CD4-positive, alpha-beta T cell (primary cell): ENCODE results near the gene AK5. TPM values are rescaled to one million over a fixed set of nuclear protein-coding genes. Genes with fewer than 3 reads are reported as not detected.
"Not testable (repeated sequence)": the region's sequence is repeated elsewhere in the genome, so short reads cannot be mapped to it uniquely, and the experiment has no call there.

Source experiments
- ATAC-seq: fragments of 200-7000 bp; cut with Tn5 transposase; one replicate; pipeline ENCODE4 v1.10.0; 2022; ENCODE audit warnings: mild to moderate bottlenecking; ENCODE audit not compliant: poor library complexity
- CTCF ChIA-PET: fragments of 350-600 bp; sonication (Branson Sonifier 250); formaldehyde crosslinking; loops from one replicate; lab custom pipeline; 2021; ENCODE audit warnings: antibody characterized with exemption, inconsistent platforms; lab: Charles Lee
- POLR2A ChIA-PET: fragments of 350-600 bp; sonication (Branson Sonifier 250); formaldehyde crosslinking; loops from one replicate; lab custom pipeline; 2021; ENCODE audit warnings: antibody characterized with exemption, inconsistent platforms; lab: Charles Lee
- DNase-seq, 14 experiments: peaks; one replicate each; pipeline ENCODE4 v3.0.0-alpha.2; 2013 to 2020; ENCODE audit warnings: mixed read lengths in 2 of 14
- H3K27ac ChIP-seq, 2 donors: one replicate each; pipeline versions ENCODE4 v1.5.1 to v1.7.0; 2013; ENCODE audit warnings: low read length in 2 of 2, low read depth in 1 of 2, mild to moderate bottlenecking in 1 of 2
- H3K27me3 ChIP-seq, 2 experiments: 1 replicate in 1 of 2; 2 replicates in 1 of 2; pipeline versions ENCODE4 v1.6.1 to v1.7.0; 2013; ENCODE audit warnings: low read length in 2 of 2, control low read depth in 1 of 2, mild to moderate bottlenecking in 1 of 2, moderate library complexity in 1 of 2; ENCODE audit not compliant: insufficient read depth in 2 of 2, control insufficient read depth in 1 of 2
- H3K36me3 ChIP-seq: one replicate; pipeline ENCODE4 v1.6.1; 2013; ENCODE audit warnings: low read length, control low read depth; ENCODE audit not compliant: insufficient read depth
- H3K4me1 ChIP-seq: one replicate; pipeline ENCODE4 v1.6.1; 2013; ENCODE audit warnings: low read length, control low read depth; ENCODE audit not compliant: insufficient read depth
- H3K4me3 ChIP-seq: one replicate; pipeline ENCODE4 v1.5.1; 2013; ENCODE audit warnings: mild to moderate bottlenecking, low read length, moderate library complexity
- H3K9me3 ChIP-seq, 2 experiments: 1 replicate in 1 of 2; 2 replicates in 1 of 2; pipeline versions ENCODE4 v1.6.1 to v1.7.0; 2013; ENCODE audit warnings: low read length in 2 of 2, mild to moderate bottlenecking in 2 of 2, control low read depth in 1 of 2, moderate library complexity in 1 of 2; ENCODE audit not compliant: control insufficient read depth in 1 of 2, insufficient read depth in 1 of 2
- H3K27ac Mint-ChIP-seq: one replicate; pipeline ENCODE4 v1.8.0; 2020; ENCODE audit warnings: mixed read lengths
- H3K27me3 Mint-ChIP-seq: one replicate; pipeline ENCODE4 v1.8.0; 2021; ENCODE audit warnings: mixed read lengths
- H3K36me3 Mint-ChIP-seq: one replicate; pipeline ENCODE4 v1.8.0; 2021; ENCODE audit warnings: low read depth, mixed read lengths
- H3K4me1 Mint-ChIP-seq: one replicate; pipeline ENCODE4 v1.8.0; 2021; ENCODE audit warnings: low read depth, mixed read lengths
- H3K4me3 Mint-ChIP-seq: one replicate; pipeline ENCODE4 v1.8.0; 2020; ENCODE audit warnings: mild to moderate bottlenecking, mixed read lengths
- H3K9me3 Mint-ChIP-seq: one replicate; pipeline ENCODE4 v1.8.0; 2020; ENCODE audit warnings: mixed read lengths
- intact Hi-C, 2 experiments: fragments of 100-400 bp; cut with DNase I in 1 of 2; cut with micrococcal nuclease in 1 of 2; formaldehyde crosslinking; loops; one replicate each; pipeline versions ENCODE4 v1.15.1 to v1.9.0; 2023 to 2025; cut with DNase I, micrococcal nuclease
- total RNA-seq, 174 experiments: library from RNA in 2 of 174; stranded (reverse) in 2 of 174; gene quantifications; one replicate each; pipeline ENCODE4 v1.2.3 and lab custom pipeline; 2021 to 2026
- TF ChIP-seq, protein P1 (sequence below): fragments of 200-600 bp; IDR thresholded peaks from one replicate; pipeline ENCODE4 v1.8.0; 2022; ENCODE audit warnings: antibody characterized with exemption, mild to moderate bottlenecking

Gene AK5
- total RNA-seq, 2 experiments from 2014 or later = 32.0 TPM

- Mint-ChIP-seq H3K4me3 (no peak overlapping the region), H3K9me3 (peaks cover 3% of the 10 kb centered on the region), H3K4me1 (no peaks in the 10 kb centered on the region), H3K36me3 (peaks cover 45% of the 10 kb centered on the region), H3K27me3 (no peaks in the 10 kb centered on the region), H3K27ac (no peak overlapping the region)
- Histone ChIP-seq H3K27me3 (no peaks in the 10 kb centered on the region), H3K27ac (no peak overlapping the region), H3K9me3 (peaks cover 4 to 15% of the 10 kb centered on the region in 2 experiments), H3K4me1 (no peaks in the 10 kb centered on the region), H3K36me3 (no peaks in the 10 kb centered on the region), H3K4me3 (no peak overlapping the region)
- ATAC-seq (no peak), DNase-seq (no peak)
- intact Hi-C loops = no loop called here
- TF ChIP-seq, protein P1, sequence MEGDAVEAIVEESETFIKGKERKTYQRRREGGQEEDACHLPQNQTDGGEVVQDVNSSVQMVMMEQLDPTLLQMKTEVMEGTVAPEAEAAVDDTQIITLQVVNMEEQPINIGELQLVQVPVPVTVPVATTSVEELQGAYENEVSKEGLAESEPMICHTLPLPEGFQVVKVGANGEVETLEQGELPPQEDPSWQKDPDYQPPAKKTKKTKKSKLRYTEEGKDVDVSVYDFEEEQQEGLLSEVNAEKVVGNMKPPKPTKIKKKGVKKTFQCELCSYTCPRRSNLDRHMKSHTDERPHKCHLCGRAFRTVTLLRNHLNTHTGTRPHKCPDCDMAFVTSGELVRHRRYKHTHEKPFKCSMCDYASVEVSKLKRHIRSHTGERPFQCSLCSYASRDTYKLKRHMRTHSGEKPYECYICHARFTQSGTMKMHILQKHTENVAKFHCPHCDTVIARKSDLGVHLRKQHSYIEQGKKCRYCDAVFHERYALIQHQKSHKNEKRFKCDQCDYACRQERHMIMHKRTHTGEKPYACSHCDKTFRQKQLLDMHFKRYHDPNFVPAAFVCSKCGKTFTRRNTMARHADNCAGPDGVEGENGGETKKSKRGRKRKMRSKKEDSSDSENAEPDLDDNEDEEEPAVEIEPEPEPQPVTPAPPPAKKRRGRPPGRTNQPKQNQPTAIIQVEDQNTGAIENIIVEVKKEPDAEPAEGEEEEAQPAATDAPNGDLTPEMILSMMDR = no peak
- ChIA-PET CTCF (no interaction called here), POLR2A (interaction anchor here (1.0 kb wide), 1 partner anchor 9 kb away, joined by 4 read pairs; no protein-coding TSS in a partner anchor)
Measured at GRCh38 chr1:77514921-77515776, 233.3 kb downstream of the AK5 start.

DNA sequence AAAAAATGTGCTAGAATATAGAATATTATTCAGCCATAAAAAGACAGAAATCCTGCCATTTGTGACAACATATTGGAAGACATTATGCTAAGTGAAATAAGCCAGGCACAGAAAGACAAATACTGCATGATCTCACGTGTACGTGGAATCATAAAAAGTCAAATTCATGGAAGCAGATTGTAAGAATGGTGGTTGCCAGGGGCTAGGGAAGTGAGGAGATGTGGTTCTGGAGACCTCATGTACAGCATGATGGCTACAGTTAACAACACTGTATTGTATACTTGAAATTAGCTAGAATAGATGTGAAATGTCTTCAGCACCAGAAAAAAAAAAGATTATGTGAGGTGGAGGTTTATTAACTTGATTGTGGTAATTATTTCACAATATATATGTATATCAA, 234.3 kb downstream of the AK5 start:
- Histone ChIP-seq H3K27ac (no peak overlapping the region), H3K27me3 (no peaks in the 10 kb centered on the region), H3K36me3 (no peaks in the 10 kb centered on the region), H3K4me1 (no peaks in the 10 kb centered on the region), H3K9me3 (peaks cover 4 to 15% of the 10 kb centered on the region in 2 experiments), H3K4me3 (no peak overlapping the region)
- DNase-seq (no peak), ATAC-seq (no peak)
- Mint-ChIP-seq H3K4me1 (no peaks in the 10 kb centered on the region), H3K36me3 (peaks cover 52% of the 10 kb centered on the region), H3K27me3 (no peaks in the 10 kb centered on the region), H3K4me3 (no peak overlapping the region), H3K9me3 (peaks cover 7% of the 10 kb centered on the region), H3K27ac (no peak overlapping the region)
- intact Hi-C loops = no loop called here
- CTCF ChIA-PET = interaction anchor here (0.6 kb wide), 1 partner anchor 1968 kb away, joined by 3 read pairs; no protein-coding TSS in a partner anchor
- TF ChIP-seq, protein P1 = no peak
- POLR2A ChIA-PET = interaction anchor here (1.0 kb wide), 1 partner anchor 10 kb away, joined by 4 read pairs; no protein-coding TSS in a partner anchor

GRCh38 chr1:77524038-77524437, 242.2 kb downstream of the AK5 start:
- no peaks in the 10 kb centered on the region for H3K36me3 ChIP-seq
- no peaks in the 10 kb centered on the region for H3K27me3 ChIP-seq
- Mint-ChIP-seq H3K9me3 (peaks cover 10% of the 10 kb centered on the region), H3K4me1 (peaks cover 20% of the 10 kb centered on the region), H3K27ac (no peak overlapping the region), H3K36me3 (peaks cover 86% of the 10 kb centered on the region), H3K4me3 (no peak overlapping the region), H3K27me3 (no peaks in the 10 kb centered on the region)
- ATAC-seq = no peak
- no peak overlapping the region for H3K4me3 ChIP-seq
- H3K4me1 ChIP-seq = peaks cover 4% of the 10 kb centered on the region
- TF ChIP-seq, protein P1 = no peak
- ChIA-PET POLR2A (no interaction called here), CTCF (no interaction called here)
- intact Hi-C loops = no loop called here
- no peak for DNase-seq
- no peak overlapping the region for H3K27ac ChIP-seq
- peaks cover 0 to 4% of the 10 kb centered on the region in 2 experiments for H3K9me3 ChIP-seq

GRCh38 chr1:77531149-77531548, 249.3 kb downstream of the AK5 start:
- H3K27ac ChIP-seq, H3K27me3 ChIP-seq, CTCF ChIA-PET, H3K9me3 Mint-ChIP-seq, H3K27me3 Mint-ChIP-seq, POLR2A ChIA-PET, H3K36me3 ChIP-seq, H3K4me3 Mint-ChIP-seq, H3K27ac Mint-ChIP-seq, H3K4me3 ChIP-seq, ATAC-seq, DNase-seq, H3K9me3 ChIP-seq: not testable (repeated sequence)
- intact Hi-C loops = loop anchor here (5.0 to 10.0 kb wide), 3 partner anchors 96 to 1456 kb away; partner anchors contain the start of genes PIGK (in 2 of the 2) and ST6GALNAC3 (in 1 of the 2)
- Mint-ChIP-seq H3K36me3 (peaks cover 45% of the 10 kb centered on the region), H3K4me1 (peaks cover 18% of the 10 kb centered on the region)
- peaks cover 13% of the 10 kb centered on the region for H3K4me1 ChIP-seq
